HG03175 (cell line): ENCODE measurements around the gene PBX3.

Experiments used
- ATAC-seq: cut with Tn5 transposase; IDR thresholded peaks from one replicate; pipeline ENCODE4 v1.9.1; 2021; ENCODE audit warnings: mild to moderate bottlenecking, moderate library complexity; ENCODE audit not compliant: unreplicated experiment

The PBX3 gene

DNA sequence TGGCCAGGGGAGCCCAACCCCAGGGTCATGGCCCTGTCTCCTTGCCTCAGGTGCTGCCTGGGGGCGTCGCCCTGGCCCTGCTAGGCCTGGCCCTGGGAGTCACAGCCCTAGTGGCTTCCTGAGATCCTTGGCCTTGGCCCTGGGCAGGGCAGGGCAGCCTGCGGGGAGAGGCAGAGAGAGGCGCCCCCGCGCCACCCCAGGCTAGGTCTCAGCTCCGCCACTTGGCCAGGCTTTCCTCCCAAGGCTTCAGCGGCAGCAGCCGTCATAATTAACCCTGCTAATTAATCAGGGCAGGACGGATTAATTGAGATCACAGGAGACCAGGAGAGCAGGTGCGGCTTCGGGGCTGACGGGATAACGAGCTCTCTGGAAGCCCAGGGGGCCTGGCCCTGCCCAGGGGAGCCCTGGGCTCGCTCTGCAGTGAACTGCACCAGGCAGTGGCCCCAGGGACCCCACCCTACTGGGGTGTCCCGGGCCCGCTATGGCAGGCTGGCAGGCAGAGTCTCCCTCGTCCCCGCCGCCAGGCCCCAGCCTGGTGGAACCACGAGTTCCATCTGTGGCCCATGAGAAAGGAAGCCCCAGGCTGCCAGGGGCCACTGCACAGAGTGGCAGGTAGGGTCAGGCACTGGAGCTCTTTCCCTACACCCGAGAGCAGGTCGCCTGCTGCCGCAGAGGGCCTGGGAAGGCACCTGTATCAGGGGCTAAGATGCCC is 269.6 kb downstream of the PBX3 start:
- ATAC-seq, result no peak
